ENCODE data around the gene COL18A1.
"Not testable (repeated sequence)": the region's sequence is repeated elsewhere in the genome, so short reads cannot be mapped to it uniquely, and the experiment has no call there.

The COL18A1 gene

GRCh38 chr21:45363921-45364467 is 41.0 kb upstream of the COL18A1 start:
- TF ChIP-seq POLR2A (IDR thresholded peaks at IDR 0.05; ENCODE audit: low read length) (no peak), GATA1 (IDR thresholded peaks at IDR 0.05; ENCODE audit: low read depth, low read length) (no peak)
- DNase-seq = peak; percentile 44 to 82

GRCh38 chr21:45364468-45365185 is 40.3 kb upstream of the COL18A1 start:
- TF ChIP-seq GATA1 (IDR thresholded peaks at IDR 0.05; ENCODE audit: low read depth, low read length) (no peak), POLR2A (IDR thresholded peaks at IDR 0.05; ENCODE audit: low read length) (no peak)
- no peak for DNase-seq

- no peak for TF ChIP-seq GATA1 (IDR thresholded peaks at IDR 0.05; ENCODE audit: low read depth, low read length)
- TF ChIP-seq POLR2A (IDR thresholded peaks at IDR 0.05; ENCODE audit: low read length) = no peak
- no peak for DNase-seq
These were observed 39.8 kb upstream of the COL18A1 start for GRCh38 chr21:45365186-45365607.

- DNase-seq = no peak
- TF ChIP-seq POLR2A (IDR thresholded peaks at IDR 0.05; ENCODE audit: low read length) (no peak), GATA1 (IDR thresholded peaks at IDR 0.05; ENCODE audit: low read depth, low read length) (no peak)
These were observed 39.2 kb upstream of the COL18A1 start for GRCh38 chr21:45365608-45366241.

DNA sequence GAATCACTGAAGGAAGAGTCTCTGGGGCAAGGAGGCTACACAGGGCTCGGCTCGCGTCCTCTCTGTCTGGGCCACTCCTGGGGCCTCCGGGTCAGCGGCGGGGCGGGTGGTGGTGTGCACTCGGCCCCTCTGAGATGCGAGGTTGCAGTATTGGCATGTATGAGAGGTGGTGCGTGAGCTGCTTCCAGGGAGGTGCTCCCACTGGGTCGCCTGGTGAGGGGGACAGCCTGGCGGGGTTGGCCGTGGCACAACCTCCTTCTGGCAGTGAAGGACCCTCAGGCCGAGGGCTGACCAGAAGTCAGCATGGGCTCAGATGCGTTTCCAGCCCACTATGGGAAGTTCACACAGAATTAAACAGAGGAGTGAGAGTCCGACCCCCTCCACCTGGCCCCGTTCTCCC is 38.5 kb upstream of the COL18A1 start:
- DNase-seq = no peak
- no peak for TF ChIP-seq GATA1 (IDR thresholded peaks at IDR 0.05; ENCODE audit: low read depth, low read length)
- TF ChIP-seq POLR2A (IDR thresholded peaks at IDR 0.05; ENCODE audit: low read length) = no peak

DNA sequence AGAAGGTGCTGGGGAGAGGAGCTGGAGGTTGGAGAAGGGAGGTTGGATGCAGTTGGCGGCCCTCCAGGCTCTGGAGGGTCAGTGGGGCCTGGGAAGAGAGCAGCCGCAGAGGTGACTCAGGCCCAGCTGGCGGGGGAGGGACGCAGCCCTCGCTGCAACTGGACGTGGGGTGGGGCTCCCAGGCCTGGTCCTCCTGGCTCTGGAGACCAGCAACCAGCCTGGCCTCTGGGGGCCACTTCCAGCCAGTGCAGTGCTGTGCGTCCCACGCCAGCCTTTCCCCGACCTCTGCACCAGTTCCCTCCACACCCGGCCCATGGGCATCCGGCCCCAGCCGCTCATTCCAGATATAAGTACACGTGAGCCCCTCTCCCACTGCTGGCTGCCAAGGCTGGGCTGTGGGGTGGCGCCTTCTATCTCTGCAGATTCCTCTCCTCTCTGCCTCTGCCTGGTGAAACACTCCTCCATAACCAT is 38.0 kb upstream of the COL18A1 start:
- no peak for DNase-seq

GRCh38 chr21:45367402-45368351 is 37.3 kb upstream of the COL18A1 start:
- no peak for TF ChIP-seq GATA1 (IDR thresholded peaks at IDR 0.05; ENCODE audit: low read depth, low read length)
- TF ChIP-seq POLR2A (IDR thresholded peaks at IDR 0.05; ENCODE audit: low read length) = no peak
- no peak for DNase-seq

More for the DNA sequence above, 38.0 kb upstream of the COL18A1 start:
- TF ChIP-seq POLR2A (IDR thresholded peaks at IDR 0.05; ENCODE audit: low read length) (no peak), GATA1 (IDR thresholded peaks at IDR 0.05; ENCODE audit: low read depth, low read length) (no peak)

DNA sequence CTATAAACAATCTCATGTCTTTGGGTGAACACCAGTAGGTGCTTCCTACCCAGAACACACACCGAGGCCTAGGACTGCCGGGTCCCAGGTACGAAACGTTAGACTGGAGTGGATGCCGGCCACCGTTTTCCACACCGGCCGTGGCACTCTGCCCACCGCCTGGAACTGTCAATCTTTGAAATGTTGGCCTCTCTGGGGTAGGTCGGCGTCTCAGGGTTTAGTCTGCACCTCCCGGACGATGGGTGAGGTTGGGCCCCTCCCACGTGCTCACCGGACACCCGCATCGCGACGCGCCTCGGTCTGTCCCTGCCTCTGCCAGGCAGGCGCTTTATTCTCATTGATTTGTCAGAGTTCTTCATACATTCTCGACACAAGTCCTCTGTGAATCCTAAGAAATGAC is 35.9 kb upstream of the COL18A1 start:
- DNase-seq = not testable (repeated sequence)

GRCh38 chr21:45370575-45370974 is 34.4 kb upstream of the COL18A1 start:
- no peak for TF ChIP-seq GATA1 (IDR thresholded peaks at IDR 0.05; ENCODE audit: low read depth, low read length)
- no peak for TF ChIP-seq POLR2A (IDR thresholded peaks at IDR 0.05; ENCODE audit: low read length)
- DNase-seq = no peak

DNA sequence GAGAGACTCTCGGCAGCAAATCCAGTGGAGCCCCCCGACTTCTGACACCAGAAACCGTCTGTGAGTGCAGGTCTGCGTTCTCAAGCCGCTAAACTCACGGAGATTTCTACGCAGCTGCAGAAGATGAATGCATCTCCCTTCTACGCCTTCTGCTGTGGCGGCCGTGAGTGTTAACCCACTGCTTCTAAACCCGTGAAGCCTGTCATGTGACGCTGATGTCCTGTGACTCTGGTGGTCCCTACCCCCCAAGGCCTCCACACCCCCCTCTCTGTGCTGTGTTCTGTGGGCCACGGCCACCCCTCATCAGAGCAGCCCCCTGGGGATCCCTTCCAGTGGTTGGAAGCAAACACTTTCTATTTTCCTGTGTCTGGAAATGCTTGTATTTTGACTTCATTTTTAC is 33.9 kb upstream of the COL18A1 start:
- no peak for DNase-seq
- no peak for TF ChIP-seq POLR2A (IDR thresholded peaks at IDR 0.05; ENCODE audit: low read length)
- TF ChIP-seq GATA1 (IDR thresholded peaks at IDR 0.05; ENCODE audit: low read depth, low read length) = no peak

- TF ChIP-seq POLR2A (IDR thresholded peaks at IDR 0.05; ENCODE audit: low read length) (no peak), GATA1 (IDR thresholded peaks at IDR 0.05; ENCODE audit: low read depth, low read length) (no peak)
- no peak for DNase-seq
These were observed 33.3 kb upstream of the COL18A1 start for GRCh38 chr21:45371655-45372054.

GRCh38 chr21:45372732-45373355 is 32.1 kb upstream of the COL18A1 start:
- DNase-seq = no peak

More at GRCh38 chr21:45372732-45373355, 32.1 kb upstream of the COL18A1 start:
- TF ChIP-seq POLR2A (IDR thresholded peaks at IDR 0.05; ENCODE audit: low read length) (no peak), GATA1 (IDR thresholded peaks at IDR 0.05; ENCODE audit: low read depth, low read length) (no peak)

Data from erythroblast (primary cell).